Right lobe of liver (tissue), 6 donors: ENCODE data around the gene DPY19L1. TPM values are rescaled to one million over a fixed set of nuclear protein-coding genes. Genes with fewer than 3 reads are reported as not detected.
"Not testable (repeated sequence)": the region's sequence is repeated elsewhere in the genome, so short reads cannot be mapped to it uniquely, and the experiment has no call there.

Source experiments
- ATAC-seq, 4 donors: fragments of 200-7000 bp; cut with Tn5 transposase; one replicate each; pipeline ENCODE4 v1.9.1; 2020; ENCODE audit warnings: mild to moderate bottlenecking in 4 of 4, moderate library complexity in 4 of 4
- DNase-seq, 3 donors: peaks; one replicate each; pipeline ENCODE4 v3.0.0-alpha.2; 2020
- H3K27ac ChIP-seq, 3 donors: fragments of 200-600 bp; one replicate each; pipeline ENCODE4 v1.8.0; 2022
- H3K27me3 ChIP-seq, 2 donors: fragments of 200-600 bp; one replicate each; pipeline ENCODE4 v1.8.0; 2022
- H3K36me3 ChIP-seq, 4 donors: fragments of 200-600 bp; sonication (generic) in 1 of 4; one replicate each; pipeline versions ENCODE4 v1.5.1 to v1.8.0; 2017 to 2022; ENCODE audit warnings: control low read depth in 1 of 4
- H3K4me1 ChIP-seq, 4 donors: fragments of 200-600 bp; sonication (generic) in 1 of 4; one replicate each; pipeline versions ENCODE4 v1.5.1 to v1.8.0; 2017 to 2022; ENCODE audit warnings: control low read depth in 1 of 4
- H3K4me3 ChIP-seq, 3 donors: fragments of 200-600 bp; one replicate each; pipeline ENCODE4 v1.8.0; 2022
- H3K9me3 ChIP-seq, 4 donors: fragments of 200-600 bp; sonication (generic) in 1 of 4; one replicate each; pipeline versions ENCODE4 v1.5.1 to v1.8.0; 2017 to 2022; ENCODE audit warnings: control low read depth in 1 of 4
- CTCF ChIP-seq, 4 donors: fragments of 200-600 bp in 3 of 4; fragments of 450-650 bp in 1 of 4; IDR thresholded peaks; one replicate each; pipeline versions ENCODE4 v1.5.1 to v1.8.0; 2016 to 2022; ENCODE audit warnings: antibody characterized with exemption in 4 of 4, mild to moderate bottlenecking in 2 of 4
- POLR2A ChIP-seq: fragments of 450-650 bp; IDR thresholded peaks from one replicate; pipeline ENCODE4 v1.6.1; 2017; ENCODE audit warnings: antibody characterized with exemption, mild to moderate bottlenecking
- WGBS: methylation state at CpG from one replicate; pipeline ENCODE4 v1.1.6; 2018; ENCODE audit warnings: low coverage, low lambda C conversion rate; ENCODE audit not compliant: insufficient coverage; ENCODE audit errors: missing lambda C conversion rate; 5-methylcytosine and 5-hydroxymethylcytosine counted together
- intact Hi-C, 2 donors: fragments of 100-400 bp; cut with DNase I; formaldehyde crosslinking; loops; one replicate each; pipeline versions ENCODE4 v1.11.2 to v1.14.1; 2022
- total RNA-seq, 6 experiments: library from RNA; depleted of rRNA in 2 of 6; stranded (reverse); fragments of >200 nt in 2 of 6; fragmentation: NEBNext Ultra II Directional in 3 of 6; extraction: Animal tissue kit (Norgen Biotek cat#: 25700) in 3 of 6; gene quantifications; one replicate each; pipeline versions ENCODE4 v1.1.0 to v1.2.4, GENCODE V29; 2016 to 2023
- donor health status: DM: no; HTN: yes; CAD: no.
- donor health status: DM: no; HTN: no; CAD: no.
- donor health status: DM: no; HTN: no; CAD: no.
- donor health status: DM: no; HTN: yes; CAD: no.
- donor health status: DM: no; HTN: yes; CAD: no.

Gene DPY19L1
- total RNA-seq, 6 experiments from 2014 or later = 14.2 to 23.4 (median 17.3) TPM

- H3K9me3 ChIP-seq, intact Hi-C loops, DNase-seq, H3K4me1 ChIP-seq, H3K27me3 ChIP-seq, H3K27ac ChIP-seq, H3K4me3 ChIP-seq, H3K36me3 ChIP-seq, ATAC-seq: not testable (repeated sequence)
- 29% methylated on average over 2 of the region's 6 CpGs for WGBS
These were observed 119.0 kb downstream of the DPY19L1 start for GRCh38 chr7:34918198-34918861.

- WGBS = 73% methylated on average over 3 of the region's 4 CpGs
- ATAC-seq, DNase-seq, H3K36me3 ChIP-seq, H3K27me3 ChIP-seq, H3K4me3 ChIP-seq, intact Hi-C loops, H3K27ac ChIP-seq, H3K4me1 ChIP-seq, H3K9me3 ChIP-seq: not testable (repeated sequence)
These were observed 119.8 kb downstream of the DPY19L1 start for GRCh38 chr7:34917515-34917914.

GRCh38 chr7:34916267-34916666, 121.0 kb downstream of the DPY19L1 start:
- ATAC-seq = no peak
- H3K4me1 ChIP-seq = no peaks in the 10 kb centered on the region
- no peak for DNase-seq
- no peak overlapping the region for H3K4me3 ChIP-seq
- intact Hi-C loops = no loop called here
- WGBS = 100% methylated on average over 1 of the region's 2 CpGs
- H3K27me3 ChIP-seq = no peaks in the 10 kb centered on the region
- no peak for TF ChIP-seq CTCF (IDR thresholded peaks at IDR 0.05)
- no peak for TF ChIP-seq POLR2A
- no peak overlapping the region for H3K27ac ChIP-seq
- no peaks in the 10 kb centered on the region for H3K36me3 ChIP-seq
- no peaks in the 10 kb centered on the region for H3K9me3 ChIP-seq

GRCh38 chr7:34912236-34912635, 125.0 kb downstream of the DPY19L1 start:
- Histone ChIP-seq H3K27ac (no peak overlapping the region), H3K27me3 (no peaks in the 10 kb centered on the region), H3K4me1 (no peaks in the 10 kb centered on the region), H3K4me3 (no peak overlapping the region), H3K36me3 (no peaks in the 10 kb centered on the region), H3K9me3 (no peaks in the 10 kb centered on the region)
- ATAC-seq (no peak), DNase-seq (no peak)
- TF ChIP-seq POLR2A (no peak), CTCF (IDR thresholded peaks at IDR 0.05) (no peak)
- intact Hi-C loops = no loop called here
- WGBS = 88% methylated on average over 1 of the region's 2 CpGs

- 57% methylated on average over 13 of the region's 30 CpGs for WGBS
- DNase-seq, H3K27me3 ChIP-seq, H3K27ac ChIP-seq, H3K36me3 ChIP-seq, H3K4me3 ChIP-seq, H3K9me3 ChIP-seq, H3K4me1 ChIP-seq, intact Hi-C loops, ATAC-seq: not testable (repeated sequence)
These were observed 130.9 kb downstream of the DPY19L1 start for GRCh38 chr7:34906266-34906850.

GRCh38 chr7:34904987-34905386, 132.3 kb downstream of the DPY19L1 start:
- intact Hi-C loops = no loop called here

GRCh38 chr7:34903921-34904320, 133.4 kb downstream of the DPY19L1 start:
- H3K4me1 ChIP-seq, intact Hi-C loops, H3K27me3 ChIP-seq, H3K4me3 ChIP-seq, H3K36me3 ChIP-seq, ATAC-seq, DNase-seq, H3K27ac ChIP-seq, H3K9me3 ChIP-seq: not testable (repeated sequence)
- WGBS = 55% methylated on average over 2 of the region's 2 CpGs

More at GRCh38 chr7:34904987-34905386, 132.3 kb downstream of the DPY19L1 start:
- Histone ChIP-seq H3K27ac (no peak overlapping the region), H3K27me3 (no peaks in the 10 kb centered on the region), H3K4me3 (no peak overlapping the region), H3K4me1 (no peaks in the 10 kb centered on the region), H3K9me3 (no peaks in the 10 kb centered on the region), H3K36me3 (no peaks in the 10 kb centered on the region)
- DNase-seq = no peak
- ATAC-seq = no peak
- TF ChIP-seq CTCF (IDR thresholded peaks at IDR 0.05) (no peak), POLR2A (no peak)
- 77% methylated on average over 4 of the region's 4 CpGs for WGBS
